HuH-7.5 (cell line): ENCODE results near the gene IL34.
"Not testable (repeated sequence)": the region's sequence is repeated elsewhere in the genome, so short reads cannot be mapped to it uniquely, and the experiment has no call there.

Source experiments
- DNase-seq: peaks from one replicate; pipeline ENCODE4 v3.0.0; 2011; ENCODE audit warnings: low spot score

IL34 gene

DNA sequence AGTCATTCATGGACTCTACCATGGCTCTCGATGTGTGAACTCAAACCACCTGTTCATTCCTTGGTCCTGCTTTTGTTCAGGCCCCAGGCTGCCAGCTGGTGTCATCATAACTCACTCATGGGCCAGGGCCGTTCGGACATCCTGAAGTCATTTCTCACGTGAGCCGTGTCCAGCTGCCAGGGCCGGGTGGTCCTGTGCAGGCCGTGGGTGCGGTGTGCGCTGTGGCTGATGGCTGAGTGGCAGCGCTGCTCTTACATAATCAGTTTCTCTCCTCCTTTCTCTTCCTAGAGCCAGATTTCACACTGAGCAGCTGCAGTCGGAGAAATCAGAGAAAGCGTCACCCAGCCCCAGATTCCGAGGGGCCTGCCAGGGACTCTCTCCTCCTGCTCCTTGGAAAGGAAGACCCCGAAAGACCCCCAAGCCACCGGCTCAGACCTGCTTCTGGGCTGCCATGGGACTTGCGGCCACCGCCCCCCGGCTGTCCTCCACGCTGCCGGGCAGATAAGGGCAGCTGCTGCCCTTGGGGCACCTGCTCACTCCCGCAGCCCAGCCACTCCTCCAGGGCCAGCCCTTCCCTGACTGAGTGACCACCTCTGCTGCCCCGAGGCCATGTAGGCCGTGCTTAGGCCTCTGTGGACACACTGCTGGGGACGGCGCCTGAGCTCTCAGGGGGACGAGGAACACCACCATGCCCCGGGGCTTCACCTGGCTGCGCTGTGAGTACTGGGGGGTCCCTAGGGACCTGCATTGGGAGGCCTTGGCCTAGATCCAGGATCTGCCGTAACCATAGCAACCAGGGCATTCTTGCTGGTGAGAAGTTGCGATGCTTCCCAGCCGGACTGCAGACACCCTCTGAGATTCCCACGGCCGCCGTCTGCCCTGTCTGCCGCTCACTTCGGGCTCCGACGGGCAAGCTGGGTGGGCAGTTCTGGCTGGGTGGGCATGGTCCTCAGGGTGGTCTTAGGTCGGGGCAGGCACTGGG is at the start of gene IL34:
TSS of gene IL34 (plus strand) at position 300 of the 982 bp plus-strand sequence. CDS start at position 689, 389 bp downstream.
- DNase-seq = no peak

DNA sequence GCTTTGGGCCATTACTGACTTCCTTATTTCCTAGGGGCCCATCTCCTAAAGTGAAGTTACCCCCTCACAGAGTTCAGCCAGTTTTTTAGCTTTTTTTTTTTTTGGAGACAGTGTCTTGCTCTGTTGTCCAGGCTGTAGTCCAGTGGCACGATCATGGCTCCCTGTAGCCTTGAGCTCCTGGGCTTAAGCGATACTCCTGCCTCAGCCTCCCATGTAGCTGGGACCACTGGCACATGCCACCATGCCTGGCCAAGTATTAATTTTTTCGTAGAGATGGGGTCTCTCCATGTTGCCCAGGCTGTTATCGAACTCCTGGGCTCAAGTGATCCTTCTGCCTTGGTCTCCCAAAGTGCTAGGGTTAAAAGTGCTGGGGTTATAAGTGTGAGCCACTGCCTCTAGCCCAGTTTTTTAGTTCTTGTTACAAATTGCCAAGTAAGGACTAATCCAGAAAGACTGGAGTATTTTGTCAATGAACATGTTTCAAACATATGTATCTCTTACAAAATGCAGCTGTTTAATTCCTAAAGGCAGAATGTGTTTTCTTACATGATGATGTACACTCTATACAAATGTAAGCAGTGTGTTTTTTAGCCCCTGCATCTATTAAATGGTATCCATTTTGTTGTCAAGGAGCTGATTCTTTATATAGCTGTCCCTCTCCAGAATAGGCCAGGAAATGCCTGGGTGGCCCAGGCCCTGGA is 49.1 kb upstream of the IL34 start:
- DNase-seq = no peak

DNA sequence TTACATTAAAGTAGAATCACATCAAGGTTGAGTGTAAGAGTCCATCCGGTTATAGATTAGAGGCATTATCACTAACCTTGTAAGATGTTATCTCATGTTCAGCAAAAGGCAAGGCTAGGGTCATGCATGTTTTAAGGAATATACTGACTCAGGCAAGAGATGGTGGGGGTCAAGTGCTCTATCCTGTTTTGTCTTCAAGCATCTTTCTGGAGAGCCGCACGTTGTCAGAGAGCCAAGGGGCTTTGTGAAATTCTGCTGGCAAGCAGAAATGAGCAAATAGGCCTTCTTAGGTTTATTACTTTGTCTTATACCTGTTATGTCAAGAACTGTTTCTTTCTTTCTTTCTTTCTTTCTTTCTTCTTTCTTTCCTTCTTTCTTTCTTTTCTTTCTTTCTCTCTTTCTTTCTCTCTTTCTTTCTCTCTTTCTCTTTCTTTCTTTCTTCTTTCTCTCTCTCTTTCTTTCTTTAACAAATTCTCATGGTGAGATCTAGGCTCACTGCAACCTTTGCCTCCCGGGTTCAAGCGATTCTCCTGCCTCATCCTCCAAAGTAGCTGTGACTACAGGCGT is 47.3 kb upstream of the IL34 start:
- no peak for DNase-seq

DNA sequence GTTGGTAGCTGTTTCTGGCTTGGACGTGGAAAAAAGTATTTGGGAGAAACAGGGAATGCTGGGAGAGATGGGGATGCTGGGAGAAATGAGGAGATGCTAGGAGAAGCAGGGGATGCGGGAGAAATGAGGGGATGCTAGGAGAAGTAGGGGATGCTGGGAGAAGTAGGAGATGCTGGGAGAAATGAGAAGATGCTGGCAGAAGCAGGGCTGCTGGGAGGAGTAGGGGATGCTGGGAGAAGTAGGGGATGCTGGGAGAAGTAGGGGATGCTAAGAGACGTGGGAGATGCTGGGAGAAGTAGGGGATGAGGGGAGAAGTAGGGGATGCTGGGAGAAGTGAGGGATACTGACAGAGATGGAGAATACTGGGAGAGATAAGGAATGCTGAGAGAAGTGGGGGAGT is 45.6 kb upstream of the IL34 start:
- DNase-seq = no peak

DNA sequence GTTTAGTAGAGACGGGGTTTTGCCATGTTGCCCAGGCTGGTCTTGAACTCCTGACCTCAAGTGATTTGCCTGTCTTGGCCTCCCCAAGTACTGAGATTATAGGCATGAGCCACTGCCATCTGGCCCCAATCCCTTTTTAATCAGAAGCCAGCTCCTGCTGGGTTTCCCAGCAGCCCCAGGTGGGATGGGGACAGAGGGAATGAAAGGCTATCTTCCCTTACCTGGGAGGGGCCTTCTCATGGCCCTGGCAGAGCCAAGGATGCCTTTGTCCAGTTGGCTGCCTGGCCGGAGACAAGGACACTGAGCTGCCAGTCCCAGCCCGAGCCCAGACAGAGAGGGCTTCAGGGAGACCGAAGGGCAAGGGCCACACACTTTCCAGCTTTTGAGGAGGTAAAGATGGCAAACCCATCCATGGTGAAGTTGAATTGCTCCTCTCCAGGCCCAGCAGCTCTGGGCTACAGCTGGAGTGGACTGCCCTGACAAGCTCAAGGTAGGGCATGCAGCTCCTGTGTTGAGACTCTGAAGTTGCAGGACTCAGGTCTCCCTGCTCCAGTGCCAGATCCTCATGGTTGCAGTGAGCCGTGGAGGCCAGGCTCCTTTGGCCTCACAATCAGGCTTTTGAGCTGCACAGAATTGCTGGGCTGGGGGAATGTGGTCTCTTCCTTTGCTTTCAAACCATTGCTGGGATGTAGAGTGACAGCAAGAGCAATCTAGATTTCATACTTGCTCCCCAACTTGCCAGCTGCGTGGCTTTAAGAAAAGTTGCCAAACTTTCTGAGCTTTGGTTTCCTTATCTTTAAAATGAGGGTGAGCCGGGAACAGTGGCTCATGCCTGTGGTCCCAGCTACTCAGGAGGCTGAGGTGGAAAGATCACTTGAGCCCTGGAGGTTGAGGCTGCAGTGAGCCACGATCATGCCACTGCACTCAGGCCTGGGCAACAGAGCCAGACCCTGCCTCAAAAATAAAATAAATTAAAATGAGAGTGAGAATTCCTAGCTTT is 44.5 kb upstream of the IL34 start:
- DNase-seq = no peak

DNA sequence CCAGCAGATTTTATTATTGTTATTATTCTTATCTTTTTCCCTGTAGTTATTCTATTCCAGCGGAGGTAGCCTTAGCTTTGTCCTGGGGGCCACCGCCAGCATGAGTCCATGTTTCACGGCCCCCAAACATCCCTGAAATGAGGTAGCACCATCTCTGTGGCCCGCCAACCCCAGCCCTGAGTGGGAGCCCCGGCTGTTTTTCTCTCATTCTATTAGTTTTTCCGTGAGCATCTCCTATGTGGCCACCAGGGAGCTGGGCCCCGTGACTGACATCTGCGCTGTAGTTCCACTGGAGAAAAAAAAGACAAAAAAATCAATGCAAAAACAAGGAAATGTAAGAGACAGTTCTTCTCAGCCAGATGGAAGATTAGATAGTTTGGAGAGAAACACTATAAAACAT is 43.5 kb upstream of the IL34 start:
- DNase-seq = no peak

DNA sequence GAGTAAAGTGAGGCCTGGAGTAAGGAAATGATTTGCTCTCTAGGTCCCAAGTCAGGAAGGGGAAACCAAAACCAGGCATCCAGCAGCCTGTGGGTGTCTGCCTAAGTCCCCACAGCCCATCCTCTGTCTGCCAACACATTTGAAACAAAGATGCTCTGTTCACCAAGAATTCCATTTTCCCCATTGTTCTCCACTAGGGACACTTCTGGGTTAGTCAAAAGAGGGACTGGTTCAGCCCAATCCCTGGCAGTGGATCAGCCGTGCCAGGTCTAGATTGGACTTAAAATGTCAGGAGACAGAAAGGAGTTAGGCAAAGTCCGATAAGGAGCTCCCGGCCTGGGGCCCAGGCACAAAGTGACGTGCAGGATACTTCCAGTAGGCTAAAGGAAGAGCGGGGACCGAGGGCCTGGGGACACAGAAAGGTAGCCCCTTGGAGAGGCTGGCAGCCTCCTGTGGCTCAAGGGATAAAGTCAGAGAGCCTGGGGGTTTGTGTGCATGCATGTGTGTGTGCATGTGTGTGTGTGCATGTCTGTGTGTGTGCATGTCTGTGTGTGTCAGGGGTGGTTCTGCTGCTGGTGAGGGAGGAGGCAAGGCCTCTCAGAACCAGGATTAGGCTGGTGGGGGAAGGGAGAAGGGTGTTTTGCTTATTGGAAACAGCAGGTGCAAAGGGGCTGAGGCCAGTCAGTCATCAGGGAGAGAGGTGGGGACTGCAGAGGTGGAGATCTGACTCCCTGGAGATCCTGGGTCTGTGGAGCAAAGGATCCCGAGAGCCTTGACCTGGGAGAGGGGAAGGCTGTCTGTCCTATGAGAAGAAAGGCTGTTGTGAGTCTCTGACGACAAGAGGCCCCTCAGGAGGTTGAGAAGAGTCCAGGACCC is 41.7 kb upstream of the IL34 start:
- DNase-seq = no peak

DNA sequence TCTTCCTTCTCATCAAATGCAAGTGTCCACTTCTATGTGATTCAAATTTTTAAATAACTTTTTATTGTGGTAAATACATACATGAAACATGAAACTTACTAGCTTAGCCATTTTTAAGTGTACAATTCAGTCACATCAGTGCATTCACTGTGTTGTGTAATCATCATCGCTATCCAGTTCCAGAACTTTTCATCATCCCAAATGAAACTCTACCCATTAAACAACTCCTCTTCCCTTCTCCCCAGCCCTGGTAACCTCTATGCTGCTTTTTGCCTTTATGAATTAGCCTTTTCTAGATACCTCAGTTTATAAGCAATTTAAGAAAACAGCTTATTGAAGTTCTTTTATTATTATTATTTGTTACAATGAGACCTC is 41.1 kb upstream of the IL34 start:
- DNase-seq = no peak

DNA sequence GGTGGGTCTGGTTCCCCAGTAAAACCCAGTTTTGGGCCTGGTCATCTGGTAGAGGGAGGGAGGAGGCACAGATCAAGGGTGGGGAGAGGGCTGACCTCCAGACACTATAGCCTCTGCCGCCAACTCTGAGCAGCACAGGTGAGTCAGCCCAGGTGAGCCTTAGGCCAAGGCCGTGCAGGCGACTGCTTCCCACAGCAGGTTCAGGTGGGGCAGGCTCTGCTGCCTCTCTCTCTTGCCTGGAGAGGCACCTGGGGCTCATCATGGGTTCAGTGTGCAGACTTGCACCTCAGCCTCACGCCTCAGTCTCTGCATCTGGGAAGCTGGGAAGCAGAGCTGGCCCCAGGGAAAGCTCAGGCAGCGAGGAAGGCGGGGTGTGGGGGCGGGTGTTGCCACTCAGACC is 37.8 kb upstream of the IL34 start:
- DNase-seq = no peak

DNA sequence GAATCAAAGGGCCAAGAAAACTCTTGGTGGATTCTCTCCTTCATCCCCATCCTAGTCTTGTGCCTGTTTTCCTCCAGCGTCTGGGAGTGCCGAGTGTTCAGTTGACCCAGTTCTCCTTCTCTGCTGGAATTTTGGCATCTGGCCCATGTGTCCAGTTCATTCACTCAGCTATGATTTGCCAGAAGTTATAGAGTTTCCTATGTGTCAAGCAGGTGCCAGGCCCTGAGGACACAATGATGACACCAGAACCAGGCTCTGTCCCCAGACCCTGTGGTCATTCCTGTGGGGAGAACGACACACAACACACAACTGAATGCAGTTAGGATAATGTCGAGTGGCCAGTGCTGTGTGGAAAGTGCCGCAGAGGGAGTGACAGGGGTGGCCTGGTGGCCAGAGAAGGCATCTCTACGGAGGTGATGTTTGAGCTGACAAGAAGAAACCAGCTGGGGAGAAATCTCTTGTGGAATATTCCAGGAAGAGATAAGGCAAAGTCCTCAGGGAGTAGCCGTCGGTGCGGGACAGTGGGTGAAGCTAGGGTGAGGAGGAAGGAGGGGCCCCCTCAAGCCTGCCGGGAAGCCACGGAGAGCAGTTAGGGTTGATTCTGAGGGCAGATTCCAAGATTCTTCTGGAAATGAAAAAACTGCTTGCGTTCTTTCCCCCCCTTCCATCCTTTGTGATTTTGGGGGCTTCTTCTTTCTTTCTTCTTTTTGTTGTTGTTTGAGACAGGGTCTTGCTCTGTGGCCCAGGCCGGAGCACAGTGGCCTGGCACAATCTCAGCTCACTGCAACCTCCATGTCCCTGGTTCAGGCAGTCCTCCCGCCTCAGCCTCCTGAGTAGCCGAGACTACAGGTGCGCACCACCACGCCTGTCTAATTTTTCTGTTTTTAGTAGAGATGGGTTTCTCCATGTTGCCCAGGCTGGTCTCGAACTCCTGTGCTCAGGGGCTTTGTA is 35.8 kb upstream of the IL34 start:
- DNase-seq = no peak

DNA sequence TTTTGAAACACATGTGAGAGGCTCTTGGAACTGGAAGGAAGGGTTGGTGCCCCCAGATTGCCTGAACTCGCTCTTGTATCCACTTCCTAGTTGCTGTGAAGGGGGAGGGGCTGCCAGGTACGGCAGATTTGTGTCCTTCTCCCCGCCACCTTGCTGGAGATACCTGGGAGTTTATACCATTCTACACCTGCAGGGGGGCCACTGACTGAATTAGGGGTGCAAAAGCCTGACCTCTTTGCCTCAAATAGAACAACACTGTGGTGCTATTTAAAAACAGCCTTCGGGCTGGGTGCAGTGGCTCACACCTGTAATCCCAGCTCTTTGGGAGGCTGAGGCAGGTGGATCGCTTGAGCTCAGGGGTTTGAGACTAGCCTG is 35.1 kb upstream of the IL34 start:
- no peak for DNase-seq

DNA sequence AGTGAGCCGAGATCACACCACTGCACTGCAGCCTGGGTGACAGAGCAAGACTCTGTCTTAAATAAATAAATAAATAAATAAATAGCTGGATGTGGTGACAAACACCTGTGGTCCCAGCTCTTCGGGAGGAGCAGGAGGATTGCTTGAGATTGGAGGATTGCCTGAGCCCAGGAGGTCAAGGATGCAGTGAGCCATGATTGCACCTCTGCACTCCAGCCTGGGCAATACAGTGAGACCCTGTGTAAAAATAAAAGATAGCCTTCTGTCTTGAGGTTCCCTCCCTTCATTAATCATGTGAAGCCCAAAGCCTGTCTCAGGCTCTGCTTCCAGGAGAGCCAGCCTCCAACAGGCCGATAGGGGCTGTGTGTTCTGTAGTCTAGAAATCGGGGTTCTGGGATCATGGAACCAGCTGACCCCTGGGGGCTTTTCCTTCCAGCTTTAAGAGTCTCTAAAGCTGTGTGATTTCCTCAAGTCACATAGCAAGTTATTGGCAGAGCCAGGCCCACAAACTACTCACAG is 34.5 kb upstream of the IL34 start:
- no peak for DNase-seq

DNA sequence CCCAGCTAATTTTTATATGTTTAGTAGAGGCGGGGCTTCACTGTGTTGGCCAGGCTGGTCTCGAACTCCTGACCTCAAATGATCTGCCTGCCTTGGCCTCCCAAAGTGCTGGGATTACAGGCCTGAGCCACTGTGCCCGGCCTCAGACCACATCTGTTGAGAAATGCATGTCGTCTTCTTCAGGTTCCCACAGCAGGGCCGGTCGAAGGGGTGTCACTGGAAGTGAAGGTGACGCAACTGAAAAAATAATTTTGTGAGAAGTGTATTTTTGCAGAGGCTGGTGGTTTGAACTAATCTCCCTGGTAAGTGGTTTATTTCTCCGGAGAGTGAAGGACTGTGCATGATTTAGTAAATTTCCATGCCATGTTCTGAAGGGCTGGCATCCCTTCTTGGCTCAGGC is 33.4 kb upstream of the IL34 start:
- DNase-seq = no peak

DNA sequence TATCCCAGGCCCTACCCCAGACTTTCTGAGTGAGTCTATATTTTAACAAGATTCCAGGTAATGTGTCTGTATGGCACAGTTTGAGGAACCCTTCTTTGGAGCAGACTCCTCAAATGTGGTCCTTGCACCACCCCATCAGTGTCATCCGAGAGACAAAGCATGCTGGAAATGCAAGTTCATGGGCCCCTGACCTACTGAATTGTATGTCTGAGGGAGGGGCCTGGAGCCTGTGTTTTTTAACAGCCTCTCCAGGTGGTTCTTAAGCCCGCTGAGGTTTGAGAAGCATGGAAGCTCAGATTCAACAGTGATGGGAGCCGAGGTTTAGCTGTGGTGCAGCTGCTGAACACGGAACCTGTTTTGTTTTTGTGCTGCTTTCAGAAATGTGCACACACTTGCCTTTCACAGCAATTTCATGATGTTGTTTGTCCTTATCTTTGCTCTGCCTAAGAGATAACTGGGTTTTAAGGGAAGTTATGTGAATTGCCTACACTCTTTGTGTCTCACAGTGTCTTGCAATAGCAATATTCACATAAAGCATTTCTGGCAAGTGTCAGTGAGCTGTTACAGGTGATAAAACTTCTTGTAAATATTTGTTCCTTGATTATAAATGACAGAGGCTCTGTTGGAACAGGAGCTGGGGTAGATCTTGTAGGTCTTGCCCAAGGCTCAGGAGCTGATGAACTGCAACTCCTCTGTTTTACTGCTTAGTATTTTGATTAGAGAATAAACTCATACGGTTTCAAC is 32.0 kb upstream of the IL34 start:
- no peak for DNase-seq

DNA sequence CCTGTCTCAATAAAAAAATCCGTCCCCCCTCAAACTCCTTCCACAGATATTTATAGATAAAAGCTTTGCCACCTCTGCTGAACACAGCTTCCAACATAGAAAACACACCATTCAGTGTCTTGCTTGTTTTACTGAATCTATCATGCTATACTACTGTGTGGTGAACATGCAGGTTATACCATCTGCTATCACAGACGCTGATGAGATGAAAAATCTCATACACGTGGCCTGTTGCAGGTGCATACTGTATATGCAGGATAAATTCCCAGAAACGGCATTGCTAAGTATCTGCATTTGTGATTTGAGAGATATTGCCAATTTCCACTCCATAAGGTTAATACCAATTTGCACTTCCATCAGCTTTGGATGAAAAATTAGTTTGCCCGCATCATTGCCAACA is 30.4 kb upstream of the IL34 start:
- DNase-seq = no peak

DNA sequence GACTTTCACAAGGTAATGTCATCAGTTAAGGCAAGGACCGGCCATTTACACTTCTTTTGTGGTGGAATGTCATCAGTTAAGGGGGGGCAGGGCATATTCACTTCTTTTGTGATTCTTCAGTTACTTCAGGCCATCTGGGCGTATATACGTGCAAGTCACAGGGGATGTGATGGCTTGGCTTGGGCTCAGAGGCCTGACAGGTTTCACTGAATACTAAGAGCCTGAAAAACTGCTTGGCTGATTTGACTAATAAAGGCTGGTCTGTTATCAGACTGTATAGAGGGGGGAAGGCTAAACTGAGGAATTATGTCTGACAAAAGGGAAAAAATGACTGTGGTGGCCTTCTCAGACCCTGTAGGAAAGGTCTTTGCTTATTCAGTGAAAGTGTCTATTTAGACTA is 24.5 kb upstream of the IL34 start:
- DNase-seq = not testable (repeated sequence)

DNA sequence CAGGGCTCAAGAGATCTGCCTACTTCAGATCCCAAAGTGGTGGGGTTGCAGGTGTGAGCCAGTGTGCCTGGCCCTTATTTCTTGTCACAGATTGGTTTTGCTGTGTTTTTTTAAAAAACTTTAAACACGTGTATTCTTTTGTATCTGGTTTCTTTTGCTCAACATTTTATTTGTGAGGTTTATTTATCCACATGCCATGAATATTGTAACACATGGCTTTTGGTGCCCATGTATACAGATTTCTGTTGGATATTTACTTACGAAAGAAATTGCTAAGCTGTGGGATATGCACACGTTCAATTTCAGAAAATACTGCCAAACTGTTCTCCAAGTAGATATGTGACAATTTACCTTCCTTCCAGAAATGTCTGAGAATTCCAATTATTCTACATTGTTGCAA is 18.7 kb upstream of the IL34 start:
- no peak for DNase-seq

DNA sequence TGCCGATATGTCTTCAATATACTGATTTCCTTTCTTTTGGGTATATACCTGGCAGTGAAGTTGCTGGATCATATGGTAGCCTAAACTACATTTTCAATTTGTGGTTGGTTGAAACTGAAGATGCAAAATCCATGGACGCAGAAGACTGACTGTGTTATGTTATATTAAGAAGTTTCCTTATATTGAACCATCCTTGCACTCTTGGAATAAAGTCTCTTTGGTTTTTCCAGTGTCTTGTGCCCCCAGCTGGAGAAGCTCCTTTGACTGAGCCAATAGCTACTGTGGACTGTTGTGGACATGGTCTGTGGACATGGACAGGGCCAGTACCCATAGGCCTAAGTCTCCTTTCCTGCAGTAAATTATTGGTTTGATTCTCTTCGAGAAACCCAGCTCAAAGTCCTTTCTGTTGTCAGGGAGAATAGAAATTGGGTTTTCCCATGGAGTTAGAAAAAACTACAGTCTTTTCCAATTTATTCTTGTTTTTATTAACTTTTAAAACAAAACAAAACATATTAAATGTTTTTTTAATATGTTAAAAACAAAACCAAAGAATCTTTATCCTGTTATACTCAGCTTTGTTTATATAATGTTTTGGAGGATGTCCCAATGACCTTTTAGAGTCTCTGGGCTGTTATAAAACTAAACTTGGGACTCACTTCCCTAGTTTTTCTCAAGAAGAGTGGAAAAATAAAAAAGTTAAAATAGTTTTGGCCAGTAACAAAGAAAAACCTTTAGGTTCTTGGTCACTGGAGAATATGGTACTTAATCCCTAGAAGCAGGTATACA is 15.2 kb upstream of the IL34 start:
- no peak for DNase-seq
